GM18951 (cell line): ENCODE data around the gene FOXJ3.

ENCODE experiments used
- POLR2A ChIP-seq: IDR thresholded peaks from 4 replicates; pipeline ENCODE4 v1.6.1; 2011; ENCODE audit warnings: mild to moderate bottlenecking; ENCODE audit not compliant: insufficient read length, insufficient read depth; ENCODE audit errors: extremely low read depth
- in situ Hi-C: fragments of 300-500 bp; cut with MboI; formaldehyde crosslinking; loops from one replicate; pipeline ENCODE4 v1.12.0; 2022; ENCODE audit warnings: low sequenced_read_pairs, mixed read lengths, inconsistent platforms; ENCODE audit not compliant: unreplicated experiment

Gene FOXJ3

GRCh38 chr1:42311897-42312296, 23.1 kb downstream of the FOXJ3 start:
- in situ Hi-C loops, result no loop called here
- no peak for TF ChIP-seq POLR2A

- in situ Hi-C loops, result no loop called here
Observed at GRCh38 chr1:42311138-42311537, 23.9 kb downstream of the FOXJ3 start.

GRCh38 chr1:42306977-42307376, 28.1 kb downstream of the FOXJ3 start:
- no peak for TF ChIP-seq POLR2A

More at GRCh38 chr1:42311138-42311537, 23.9 kb downstream of the FOXJ3 start:
- TF ChIP-seq POLR2A, result no peak

GRCh38 chr1:42305639-42306038, 29.4 kb downstream of the FOXJ3 start:
- no peak for TF ChIP-seq POLR2A
- in situ Hi-C loops, result no loop called here

More at GRCh38 chr1:42306977-42307376, 28.1 kb downstream of the FOXJ3 start:
- in situ Hi-C loops, result no loop called here

- TF ChIP-seq POLR2A, result no peak
- in situ Hi-C loops, result no loop called here
Observed at GRCh38 chr1:42302034-42302433, 33.0 kb downstream of the FOXJ3 start.

- no peak for TF ChIP-seq POLR2A
- in situ Hi-C loops, result no loop called here
Observed at GRCh38 chr1:42298520-42298919, 36.5 kb downstream of the FOXJ3 start.

- in situ Hi-C loops, result no loop called here
- no peak for TF ChIP-seq POLR2A
Observed at GRCh38 chr1:42295816-42296215, 39.2 kb downstream of the FOXJ3 start.

GRCh38 chr1:42290130-42290529, 44.9 kb downstream of the FOXJ3 start:
- TF ChIP-seq POLR2A, result no peak
- in situ Hi-C loops, result no loop called here

- in situ Hi-C loops, result no loop called here
- TF ChIP-seq POLR2A, result no peak
Observed at GRCh38 chr1:42288311-42288985, 46.6 kb downstream of the FOXJ3 start.

- in situ Hi-C loops, result no loop called here
- TF ChIP-seq POLR2A, result no peak
Observed at GRCh38 chr1:42282867-42283583, 52.0 kb downstream of the FOXJ3 start.

GRCh38 chr1:42282024-42282579, 52.9 kb downstream of the FOXJ3 start:
- in situ Hi-C loops, result no loop called here
- no peak for TF ChIP-seq POLR2A

- in situ Hi-C loops, result no loop called here
- TF ChIP-seq POLR2A, result no peak
Observed at GRCh38 chr1:42280821-42281220, 54.2 kb downstream of the FOXJ3 start.

- no peak for TF ChIP-seq POLR2A
- in situ Hi-C loops, result no loop called here
Observed at GRCh38 chr1:42279055-42279454, 56.0 kb downstream of the FOXJ3 start.

GRCh38 chr1:42272920-42273319, 62.1 kb downstream of the FOXJ3 start:
- TF ChIP-seq POLR2A, result no peak
- in situ Hi-C loops, result no loop called here
